Esophagus muscularis mucosa (tissue), 4 donors: ENCODE results near the gene KDSR. TPM values are rescaled to one million over a fixed set of nuclear protein-coding genes. Genes with fewer than 3 reads are reported as not detected.

ENCODE experiments used
- DNase-seq: peaks from one replicate; pipeline ENCODE4 v3.0.0-alpha.2; 2017; ENCODE audit errors: extremely low spot score
- H3K27ac ChIP-seq, 4 donors: fragments of 200-600 bp; sonication (generic); replicated peaks in 1 of 4; 1 replicate in 3 of 4; 2 replicates in 1 of 4; pipeline ENCODE4 v1.5.1; 2016 to 2019; ENCODE audit warnings: mild to moderate bottlenecking in 1 of 4
- H3K27me3 ChIP-seq, 4 donors: fragments of 200-600 bp; sonication (generic); one replicate each; pipeline versions ENCODE4 v1.5.1 to v1.6.0; 2016 to 2019
- H3K36me3 ChIP-seq, 4 donors: fragments of 200-600 bp; sonication (generic); one replicate each; pipeline ENCODE4 v1.5.1; 2016 to 2019
- H3K4me1 ChIP-seq, 4 donors: fragments of 200-600 bp; sonication (generic); one replicate each; pipeline ENCODE4 v1.5.1; 2016 to 2019
- H3K4me3 ChIP-seq, 4 donors: fragments of 200-600 bp; sonication (generic); 1 replicate in 2 of 4; 2 replicates in 2 of 4; pipeline ENCODE4 v1.5.1; 2016 to 2019; ENCODE audit warnings: mild to moderate bottlenecking in 4 of 4, moderate library complexity in 1 of 4
- H3K9me3 ChIP-seq, 4 donors: fragments of 200-600 bp; sonication (generic); 1 replicate in 3 of 4; 2 replicates in 1 of 4; pipeline ENCODE4 v1.5.1; 2016 to 2019
- EP300 ChIP-seq: sonication (generic); formaldehyde crosslinking; IDR thresholded peaks from one replicate; pipeline ENCODE4 v1.6.1; 2017; ENCODE audit warnings: antibody characterized with exemption
- POLR2A ChIP-seq: fragments of 450-650 bp; IDR thresholded peaks from one replicate; pipeline ENCODE4 v1.6.1; 2017; ENCODE audit warnings: antibody characterized with exemption, moderate library complexity, mild to moderate bottlenecking, low read depth
- POLR2AphosphoS5 ChIP-seq, 2 donors: sonication (generic); formaldehyde crosslinking; IDR thresholded peaks; one replicate each; pipeline ENCODE4 v1.6.1; 2017; ENCODE audit warnings: antibody characterized with exemption in 2 of 2
- WGBS: methylation state at CpG from one replicate; pipeline ENCODE4 v1.1.5; 2018; 5-methylcytosine and 5-hydroxymethylcytosine counted together
- intact Hi-C: fragments of 100-400 bp; cut with DNase I; formaldehyde crosslinking; loops from one replicate; pipeline ENCODE4 v1.15.1; 2023
- total RNA-seq, 4 donors: library from RNA; depleted of rRNA; stranded (reverse); fragments of >200 nt; gene quantifications; one replicate each; pipeline versions ENCODE4 v1.1.0 to v1.2.1, GENCODE V29; 2016
- TF ChIP-seq, protein P1 (sequence below), 3 experiments: fragments of 200-600 bp in 2 of 3; fragments of 450-650 bp in 1 of 3; sonication (generic) in 2 of 3; IDR thresholded peaks; one replicate each; pipeline ENCODE4 v1.5.1; 2017 to 2019; ENCODE audit warnings: antibody characterized with exemption in 3 of 3, mild to moderate bottlenecking in 2 of 3, moderate library complexity in 1 of 3

Gene KDSR
- total RNA-seq, 4 donors from 2014 or later, result 41.8 to 58.8 (median 49.8) TPM

GRCh38 chr18:63309422-63309821, 57.6 kb downstream of the KDSR start:
- TF ChIP-seq EP300, result no peak
- TF ChIP-seq POLR2AphosphoS5 (IDR thresholded peaks at IDR 0.05), result no peak
- TF ChIP-seq POLR2A, result no peak
- TF ChIP-seq, protein P1, sequence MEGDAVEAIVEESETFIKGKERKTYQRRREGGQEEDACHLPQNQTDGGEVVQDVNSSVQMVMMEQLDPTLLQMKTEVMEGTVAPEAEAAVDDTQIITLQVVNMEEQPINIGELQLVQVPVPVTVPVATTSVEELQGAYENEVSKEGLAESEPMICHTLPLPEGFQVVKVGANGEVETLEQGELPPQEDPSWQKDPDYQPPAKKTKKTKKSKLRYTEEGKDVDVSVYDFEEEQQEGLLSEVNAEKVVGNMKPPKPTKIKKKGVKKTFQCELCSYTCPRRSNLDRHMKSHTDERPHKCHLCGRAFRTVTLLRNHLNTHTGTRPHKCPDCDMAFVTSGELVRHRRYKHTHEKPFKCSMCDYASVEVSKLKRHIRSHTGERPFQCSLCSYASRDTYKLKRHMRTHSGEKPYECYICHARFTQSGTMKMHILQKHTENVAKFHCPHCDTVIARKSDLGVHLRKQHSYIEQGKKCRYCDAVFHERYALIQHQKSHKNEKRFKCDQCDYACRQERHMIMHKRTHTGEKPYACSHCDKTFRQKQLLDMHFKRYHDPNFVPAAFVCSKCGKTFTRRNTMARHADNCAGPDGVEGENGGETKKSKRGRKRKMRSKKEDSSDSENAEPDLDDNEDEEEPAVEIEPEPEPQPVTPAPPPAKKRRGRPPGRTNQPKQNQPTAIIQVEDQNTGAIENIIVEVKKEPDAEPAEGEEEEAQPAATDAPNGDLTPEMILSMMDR (IDR thresholded peaks at IDR 0.05), result no peak
- DNase-seq, result no peak
- H3K4me1 ChIP-seq, result peaks cover 10 to 66% (median 57%) of the 10 kb centered on the region in 4 donors
- no peaks in the 10 kb centered on the region for H3K36me3 ChIP-seq
- H3K27ac ChIP-seq, result no peak overlapping the region
- H3K4me3 ChIP-seq, result no peak overlapping the region
- no peaks in the 10 kb centered on the region for H3K27me3 ChIP-seq
- intact Hi-C loops, result no loop called here
- H3K9me3 ChIP-seq, result no peaks in the 10 kb centered on the region
- 88% methylated on average over 5 of the region's 5 CpGs for WGBS

GRCh38 chr18:63307551-63308200, 59.3 kb downstream of the KDSR start:
- H3K27ac ChIP-seq, result peak overlapping the region in 3 of 4 donors; percentile 5 to 29 (median 22)

GRCh38 chr18:63306819-63307550, 60.0 kb downstream of the KDSR start:
- no peaks in the 10 kb centered on the region for H3K36me3 ChIP-seq
- no peak overlapping the region for H3K4me3 ChIP-seq
- H3K4me1 ChIP-seq, result peaks cover 20 to 61% (median 53%) of the 10 kb centered on the region in 4 donors
- intact Hi-C loops, result no loop called here
- 91% methylated on average over 7 of the region's 7 CpGs for WGBS
- no peaks in the 10 kb centered on the region for H3K27me3 ChIP-seq
- no peak for TF ChIP-seq POLR2AphosphoS5 (IDR thresholded peaks at IDR 0.05)
- no peak for TF ChIP-seq EP300
- no peak for TF ChIP-seq POLR2A
- TF ChIP-seq, protein P1 (IDR thresholded peaks at IDR 0.05), result no peak
- no peak for DNase-seq
- no peaks in the 10 kb centered on the region for H3K9me3 ChIP-seq
- H3K27ac ChIP-seq, result peak overlapping the region in 3 of 4 donors; percentile 5 to 29 (median 22)

More at GRCh38 chr18:63307551-63308200, 59.3 kb downstream of the KDSR start:
- no peaks in the 10 kb centered on the region for H3K9me3 ChIP-seq
- no peak overlapping the region for H3K4me3 ChIP-seq
- H3K36me3 ChIP-seq, result no peaks in the 10 kb centered on the region
- intact Hi-C loops, result no loop called here
- no peak for DNase-seq
- peaks cover 16 to 63% (median 50%) of the 10 kb centered on the region in 4 donors for H3K4me1 ChIP-seq
- TF ChIP-seq POLR2A (no peak), EP300 (no peak), POLR2AphosphoS5 (IDR thresholded peaks at IDR 0.05) (no peak)
- TF ChIP-seq, protein P1 (IDR thresholded peaks at IDR 0.05), result no peak
- no peaks in the 10 kb centered on the region for H3K27me3 ChIP-seq
- 51% methylated on average over 2 of the region's 2 CpGs for WGBS

DNA sequence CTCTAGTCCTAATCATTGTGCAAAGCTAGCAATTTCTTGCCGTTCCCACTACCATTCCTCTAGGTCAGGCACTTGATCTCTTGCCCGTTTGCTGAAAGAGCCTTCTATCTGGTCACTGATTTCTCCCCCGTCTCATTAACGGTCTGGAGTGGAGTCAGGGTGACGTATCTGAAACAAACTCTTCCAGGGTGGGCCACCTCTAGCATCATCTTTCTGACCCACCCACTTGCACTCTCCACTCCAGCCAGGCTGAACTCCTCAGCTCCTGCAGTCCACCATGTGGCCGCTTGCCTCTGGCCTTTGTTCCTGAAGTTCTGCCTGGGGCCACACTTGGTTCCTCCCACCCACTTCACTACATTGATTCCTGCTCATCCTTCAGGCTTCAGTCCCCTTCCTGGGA, 60.8 kb downstream of the KDSR start:
- H3K27ac ChIP-seq, result peak overlapping the region in 2 of 4 donors; percentile 5 to 13
- H3K9me3 ChIP-seq, result no peaks in the 10 kb centered on the region
- intact Hi-C loops, result no loop called here

More for the DNA sequence above, 60.8 kb downstream of the KDSR start:
- Histone ChIP-seq H3K36me3 (no peaks in the 10 kb centered on the region), H3K27me3 (no peaks in the 10 kb centered on the region), H3K4me3 (no peak overlapping the region), H3K4me1 (peaks cover 21 to 59% (median 51%) of the 10 kb centered on the region in 4 donors)
- TF ChIP-seq EP300 (no peak), POLR2A (no peak), POLR2AphosphoS5 (IDR thresholded peaks at IDR 0.05) (no peak)
- TF ChIP-seq, protein P1 (IDR thresholded peaks at IDR 0.05), result no peak
- no peak for DNase-seq
- 91% methylated on average over 6 of the region's 6 CpGs for WGBS
